GM23338 (cell line): ENCODE measurements around the gene CAMKV.

Experiments
- EZH2 ChIP-seq: fragments of 200-600 bp; sonication (generic); IDR thresholded peaks from one replicate; pipeline ENCODE4 v1.8.0; 2017; ENCODE audit warnings: antibody characterized with exemption, mild to moderate bottlenecking, low read depth; ENCODE audit not compliant: unreplicated experiment
- EZH2phosphoT487 ChIP-seq: fragments of 200-600 bp; sonication (generic); IDR thresholded peaks from one replicate; pipeline ENCODE4 v1.8.1; 2018; ENCODE audit warnings: antibody characterized with exemption; ENCODE audit not compliant: unreplicated experiment
- JUNB ChIP-seq: IDR thresholded peaks from one replicate; pipeline ENCODE4 v1.6.1; 2016; ENCODE audit warnings: antibody characterized with exemption; ENCODE audit not compliant: unreplicated experiment
- TF ChIP-seq, protein P1 (sequence below), 2 experiments: fragments of 200-600 bp in 1 of 2; sonication (generic) in 1 of 2; conservative IDR thresholded peaks; 2 replicates each; pipeline versions ENCODE4 v1.5.1 to v1.6.1; 2016 to 2017; ENCODE audit warnings: antibody characterized with exemption in 2 of 2, low read depth in 2 of 2, mild to moderate bottlenecking in 2 of 2, moderate library complexity in 1 of 2

DNA sequence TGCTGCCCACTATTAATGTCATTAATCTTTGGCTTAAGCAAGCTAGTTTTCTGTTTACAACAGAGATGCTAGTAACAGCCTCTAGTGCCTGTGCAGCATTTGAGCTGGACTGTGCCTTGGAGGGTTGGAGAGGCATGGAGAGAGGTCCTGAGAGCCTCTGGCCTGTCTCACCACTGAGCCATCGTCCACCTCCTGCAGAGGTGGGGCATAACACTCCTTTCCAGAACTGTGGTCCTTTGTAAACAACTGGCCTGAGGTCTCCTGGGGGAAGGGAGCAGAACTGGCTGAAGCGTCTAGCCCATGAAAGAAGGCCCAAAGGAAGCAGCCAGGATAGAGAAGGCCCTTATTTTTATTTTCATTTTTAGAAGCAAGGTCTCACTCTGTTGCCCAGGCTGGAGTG is 10.0 kb upstream of the CAMKV start:
- TF ChIP-seq, protein P1, sequence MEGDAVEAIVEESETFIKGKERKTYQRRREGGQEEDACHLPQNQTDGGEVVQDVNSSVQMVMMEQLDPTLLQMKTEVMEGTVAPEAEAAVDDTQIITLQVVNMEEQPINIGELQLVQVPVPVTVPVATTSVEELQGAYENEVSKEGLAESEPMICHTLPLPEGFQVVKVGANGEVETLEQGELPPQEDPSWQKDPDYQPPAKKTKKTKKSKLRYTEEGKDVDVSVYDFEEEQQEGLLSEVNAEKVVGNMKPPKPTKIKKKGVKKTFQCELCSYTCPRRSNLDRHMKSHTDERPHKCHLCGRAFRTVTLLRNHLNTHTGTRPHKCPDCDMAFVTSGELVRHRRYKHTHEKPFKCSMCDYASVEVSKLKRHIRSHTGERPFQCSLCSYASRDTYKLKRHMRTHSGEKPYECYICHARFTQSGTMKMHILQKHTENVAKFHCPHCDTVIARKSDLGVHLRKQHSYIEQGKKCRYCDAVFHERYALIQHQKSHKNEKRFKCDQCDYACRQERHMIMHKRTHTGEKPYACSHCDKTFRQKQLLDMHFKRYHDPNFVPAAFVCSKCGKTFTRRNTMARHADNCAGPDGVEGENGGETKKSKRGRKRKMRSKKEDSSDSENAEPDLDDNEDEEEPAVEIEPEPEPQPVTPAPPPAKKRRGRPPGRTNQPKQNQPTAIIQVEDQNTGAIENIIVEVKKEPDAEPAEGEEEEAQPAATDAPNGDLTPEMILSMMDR (conservative IDR thresholded peaks at IDR 0.05; ENCODE audit: low read depth in 2 of 2) = no peak
- no peak for TF ChIP-seq EZH2
- TF ChIP-seq JUNB = no peak
- no peak for TF ChIP-seq EZH2phosphoT487
